GM19035 (cell line): ENCODE measurements around the gene GSKIP.
"Not testable (repeated sequence)": the region's sequence is repeated elsewhere in the genome, so short reads cannot be mapped to it uniquely, and the experiment has no call there.

Experiments
- ATAC-seq: cut with Tn5 transposase; IDR thresholded peaks from one replicate; pipeline ENCODE4 v1.9.1; 2021; ENCODE audit not compliant: unreplicated experiment

Gene GSKIP, protein sequence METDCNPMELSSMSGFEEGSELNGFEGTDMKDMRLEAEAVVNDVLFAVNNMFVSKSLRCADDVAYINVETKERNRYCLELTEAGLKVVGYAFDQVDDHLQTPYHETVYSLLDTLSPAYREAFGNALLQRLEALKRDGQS

DNA sequence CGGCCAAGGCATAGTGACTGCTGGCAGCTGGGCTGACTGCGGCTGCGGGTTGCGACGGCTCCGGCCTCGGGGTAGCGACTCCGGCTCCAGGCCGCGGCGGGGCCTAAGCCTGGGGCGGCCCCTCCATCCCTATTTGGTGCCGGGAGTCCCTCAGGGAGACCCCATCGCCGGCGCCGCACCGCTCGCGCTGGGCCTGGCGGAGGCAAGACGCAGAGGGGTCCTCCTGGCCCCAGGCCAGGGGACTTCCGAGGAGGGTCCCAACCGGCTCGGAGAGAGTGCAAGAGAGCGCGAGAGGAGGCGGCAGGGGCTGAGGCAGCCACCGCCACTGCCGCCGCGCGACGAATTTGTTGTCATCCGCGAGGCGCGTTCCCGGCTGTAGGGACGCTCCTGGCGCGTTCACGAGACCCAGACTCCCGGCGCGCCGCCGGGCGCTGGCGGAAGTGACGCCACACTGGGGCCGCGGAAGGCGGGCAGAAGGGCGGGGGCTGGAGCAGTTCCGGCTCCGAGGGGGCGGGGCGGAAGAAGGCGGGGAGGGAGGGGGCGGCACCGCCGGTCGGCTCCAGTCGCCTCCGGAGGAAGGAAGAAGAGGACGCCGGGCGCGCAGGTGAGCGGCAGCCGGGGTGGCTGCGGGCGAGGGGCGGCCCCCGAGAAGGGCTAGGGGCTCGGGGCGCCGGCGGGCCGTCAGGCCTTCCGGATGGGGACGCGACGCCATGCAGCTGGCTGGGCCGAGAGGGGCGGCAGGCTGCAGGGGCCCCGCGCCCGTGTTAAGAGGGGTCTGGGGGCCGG is at the start of gene GSKIP, which contains the start of gene ATG2B:
TSS of gene GSKIP (plus strand) at position 562 of the 786 bp plus-strand sequence. CDS start 18,722 bp downstream, outside the sequence.
TSS of gene ATG2B (minus strand) at position 377 of the 786 bp plus-strand sequence. CDS start at position 12, 365 bp downstream.
- ATAC-seq: peak; percentile 66

DNA sequence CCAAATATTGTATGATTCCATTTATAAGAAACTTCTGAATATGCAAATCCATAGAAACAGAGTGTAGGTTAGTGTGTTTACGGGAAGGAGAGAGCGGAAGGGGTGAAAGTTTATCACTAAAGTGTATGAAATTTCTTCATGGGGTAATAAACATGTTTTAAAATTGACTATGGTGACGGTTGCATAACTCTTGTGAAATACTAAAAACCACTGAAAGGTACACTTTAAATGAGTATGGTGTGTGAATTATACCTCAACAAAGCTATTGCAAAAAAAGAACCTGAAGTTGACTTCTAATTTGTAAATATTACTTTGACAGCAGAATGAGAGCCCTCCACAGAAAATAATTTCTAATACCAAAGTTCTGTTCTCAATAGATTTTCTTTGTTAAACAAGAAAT is 47.2 kb upstream of the GSKIP start:
- no peak for ATAC-seq

DNA sequence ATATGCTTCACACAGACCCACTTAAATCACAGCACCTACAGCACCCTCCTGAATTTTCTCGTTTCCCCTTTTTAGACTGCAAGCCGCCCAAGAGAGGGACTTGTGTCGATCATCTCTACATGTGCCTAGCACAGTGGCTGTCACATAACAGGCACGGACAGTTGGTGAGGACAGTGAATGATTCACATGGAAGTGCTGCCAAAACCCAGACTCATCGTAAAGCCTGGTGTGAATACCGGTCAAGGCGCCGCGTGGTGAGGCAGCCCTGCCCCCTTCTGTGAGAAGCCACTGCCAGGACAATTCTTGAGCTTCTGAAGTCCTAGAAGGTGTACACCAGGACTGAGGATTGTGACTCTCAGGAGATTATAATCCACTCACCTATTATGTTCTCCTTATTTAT is 44.5 kb upstream of the GSKIP start:
- no peak for ATAC-seq

DNA sequence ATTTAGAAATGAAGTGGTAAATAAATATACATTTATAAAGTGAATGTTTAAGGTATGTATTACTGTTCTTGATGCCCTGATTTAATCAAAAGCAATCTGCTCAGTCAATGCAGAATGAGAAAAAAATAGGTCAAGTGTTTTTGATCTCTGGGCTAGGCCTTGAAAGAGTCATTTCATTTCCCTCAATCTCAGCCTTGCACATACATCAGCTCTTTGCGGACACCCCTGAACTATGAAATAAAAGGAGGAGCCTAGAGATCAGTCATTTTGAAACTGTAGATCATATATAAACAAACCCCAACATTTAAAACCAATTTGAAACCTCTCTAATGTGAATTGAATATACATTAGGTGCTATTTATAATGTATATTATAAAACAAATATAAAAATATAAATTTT is 42.7 kb upstream of the GSKIP start:
- no peak for ATAC-seq

DNA sequence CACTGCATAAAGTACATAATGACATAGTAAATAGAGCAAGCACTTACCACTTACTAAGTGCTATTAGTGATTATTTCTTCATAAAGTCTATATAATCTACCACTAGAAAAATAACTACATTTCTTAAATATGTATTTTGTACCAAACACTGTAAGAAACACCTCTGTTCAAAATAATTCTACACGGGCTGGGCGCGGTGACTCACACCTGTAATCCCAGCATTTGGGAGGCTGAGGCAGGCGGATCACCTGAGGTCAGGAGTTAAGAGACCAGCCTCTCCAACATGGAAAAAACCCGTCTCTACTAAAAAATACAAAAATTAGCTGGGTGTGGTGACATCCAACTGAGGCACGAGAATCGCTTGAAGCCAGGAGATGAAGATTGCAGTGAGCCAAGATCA is 39.1 kb upstream of the GSKIP start:
- no peak for ATAC-seq

DNA sequence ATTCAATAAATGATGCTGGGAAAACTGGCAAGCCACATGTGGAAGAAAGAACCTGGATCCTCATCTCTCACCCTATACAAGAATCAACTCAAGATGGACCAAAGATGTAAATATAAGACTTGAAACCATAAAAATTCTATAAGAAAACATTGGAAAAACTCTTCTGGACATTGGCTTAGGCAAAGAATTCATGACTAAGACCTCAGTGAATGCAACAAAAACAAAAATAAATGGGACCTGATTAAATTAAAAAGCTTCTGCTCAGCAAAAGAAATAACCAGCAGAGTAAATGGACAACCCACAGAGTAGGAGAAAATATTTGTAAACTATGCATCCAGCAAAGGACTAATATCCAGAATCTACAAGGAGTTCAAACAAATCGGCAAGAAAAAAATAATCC is 24.8 kb upstream of the GSKIP start:
- ATAC-seq: no peak

DNA sequence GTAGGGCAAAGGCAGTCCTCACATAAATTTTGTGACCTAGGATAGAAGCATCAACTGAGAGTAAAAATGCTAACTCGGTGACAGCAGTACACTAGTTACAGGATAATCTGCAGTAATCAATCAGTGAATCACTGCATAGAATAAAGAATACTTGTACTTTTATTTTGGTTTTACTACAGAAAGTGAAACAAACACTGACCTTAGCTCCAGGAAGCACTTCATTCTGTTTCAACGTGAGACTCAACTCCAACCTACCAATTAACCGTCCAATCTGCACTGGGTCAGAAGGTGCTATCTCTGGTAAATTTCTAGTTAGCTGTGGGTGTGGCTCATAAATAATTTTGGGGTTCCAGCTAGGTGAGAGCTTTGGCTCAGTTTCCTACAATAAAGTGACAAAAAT is 22.0 kb upstream of the GSKIP start:
- ATAC-seq: no peak

DNA sequence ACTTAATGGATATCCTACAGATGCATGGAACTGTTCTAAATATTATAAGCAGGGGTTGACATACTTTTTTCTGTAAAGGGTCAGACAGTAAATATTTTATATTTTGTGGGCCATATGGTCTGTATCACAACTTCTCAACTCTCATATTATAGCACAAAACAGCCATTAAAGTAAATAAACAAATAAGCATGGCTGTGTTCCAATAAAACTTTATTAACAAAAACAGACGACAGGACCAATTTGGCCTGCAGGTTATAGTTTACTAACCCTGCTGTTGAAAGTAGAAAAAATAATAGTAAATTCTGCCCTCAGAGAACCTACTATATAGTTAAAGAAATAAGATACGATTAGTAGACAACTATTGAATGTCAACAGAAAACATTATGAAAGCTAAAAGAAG is 17.7 kb upstream of the GSKIP start:
- no peak for ATAC-seq

DNA sequence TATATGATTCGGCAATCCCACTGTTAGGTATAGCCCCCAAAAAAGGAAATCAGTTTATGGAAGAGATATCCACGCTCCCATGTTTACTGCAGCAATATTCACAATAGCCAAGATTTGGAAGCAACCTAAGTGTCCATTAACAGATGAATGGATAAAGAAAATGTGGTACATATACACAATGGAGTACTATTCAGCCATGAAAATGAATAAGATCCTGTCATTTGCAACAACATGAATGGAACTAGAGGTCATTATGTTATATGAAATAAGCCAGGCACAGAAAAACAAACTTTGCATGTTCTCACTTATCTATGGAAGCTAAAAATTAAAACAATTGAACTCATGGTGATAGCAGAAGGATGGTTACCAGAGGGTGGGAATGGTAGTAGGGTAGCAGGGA is 15.4 kb upstream of the GSKIP start:
- ATAC-seq: not testable (repeated sequence)

DNA sequence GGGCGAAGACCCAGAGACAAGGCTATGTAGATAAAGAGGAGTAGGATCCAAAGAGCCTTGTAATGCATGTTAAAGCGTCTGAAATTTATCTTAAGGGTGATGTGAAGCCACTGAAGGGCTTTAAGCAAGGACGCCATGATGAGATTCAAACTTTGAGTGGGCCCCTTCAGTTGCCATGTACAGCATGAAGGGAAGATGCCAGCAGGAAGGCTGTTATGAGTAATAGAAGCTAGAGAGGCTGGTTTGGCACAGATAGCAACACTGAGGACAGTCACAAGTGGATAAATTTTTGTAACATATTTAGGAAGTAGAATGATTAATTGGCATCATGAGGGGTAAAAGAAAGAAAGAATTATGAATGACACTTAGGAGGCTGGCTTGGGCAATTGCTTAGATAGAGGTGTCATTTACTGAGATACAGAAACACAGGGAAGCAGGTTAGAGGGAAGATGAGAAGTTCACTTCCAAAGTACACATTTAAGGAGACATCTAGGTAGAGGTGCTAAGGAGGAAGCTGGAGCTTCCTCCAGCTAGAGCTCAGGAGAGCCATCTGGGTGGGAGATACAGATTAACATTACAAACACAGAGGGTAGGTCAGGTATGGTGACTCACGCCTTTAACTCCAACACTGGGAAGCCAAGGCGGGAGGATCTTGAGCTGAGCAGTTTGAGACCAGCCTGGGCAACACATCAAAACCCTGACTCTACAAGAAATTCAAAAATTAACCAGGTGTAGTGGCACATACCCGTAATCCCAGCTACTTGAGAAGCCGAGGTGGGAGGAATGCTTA is 13.8 kb upstream of the GSKIP start:
- no peak for ATAC-seq

DNA sequence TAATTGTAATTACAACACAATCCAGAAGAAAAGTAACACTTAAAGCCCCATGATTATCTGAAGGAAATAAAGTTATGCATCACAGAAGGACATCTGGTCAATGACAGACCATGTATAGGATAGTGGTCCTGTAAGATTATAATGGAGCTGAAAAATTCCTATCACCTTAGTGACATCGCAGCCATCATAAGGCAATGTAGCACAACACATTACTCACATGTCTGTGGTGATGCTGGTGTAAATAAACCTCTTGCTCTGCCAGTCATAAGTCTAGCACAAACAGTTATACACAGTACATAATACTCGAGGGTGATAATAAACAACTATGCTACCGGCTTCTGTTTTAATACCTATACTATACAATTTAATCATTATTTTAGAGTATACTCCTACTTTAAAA is 11.3 kb upstream of the GSKIP start:
- no peak for ATAC-seq

DNA sequence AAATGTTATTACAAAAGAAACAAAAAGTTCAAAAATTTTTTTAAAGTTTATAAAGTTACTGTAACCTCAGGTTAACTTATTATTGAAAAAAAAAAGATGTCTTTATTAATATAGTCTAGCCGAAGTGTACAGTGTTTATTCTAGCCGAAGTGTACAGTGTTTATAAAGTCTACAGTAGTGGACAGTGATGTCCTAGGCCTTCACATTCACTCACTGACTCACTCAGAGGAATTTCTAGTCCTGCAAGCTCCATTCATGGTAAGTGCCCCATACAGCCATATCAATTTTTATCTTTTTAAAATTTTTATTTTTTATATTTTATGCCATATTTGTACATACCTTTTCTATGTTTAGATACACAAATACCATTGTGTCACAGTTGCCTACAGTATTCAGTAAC is 10.6 kb upstream of the GSKIP start:
- no peak for ATAC-seq

DNA sequence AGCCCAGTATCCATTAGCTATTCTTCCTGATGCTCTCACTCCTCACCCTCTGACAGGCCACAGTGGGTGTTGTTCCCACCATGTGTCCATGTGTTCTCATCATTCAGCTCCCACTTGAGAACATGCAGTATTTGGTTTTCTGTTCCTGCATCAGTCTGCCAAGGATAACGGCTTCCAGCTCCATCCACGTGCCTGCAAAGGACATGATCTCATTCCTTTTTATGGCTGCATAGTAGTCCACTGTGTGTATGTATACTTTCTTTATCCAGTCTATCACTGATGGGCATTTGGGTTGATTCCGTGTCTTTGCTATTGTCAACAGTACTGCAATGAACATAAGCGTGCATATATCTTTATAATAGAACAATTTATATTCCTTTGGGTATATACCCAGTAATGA is 9.1 kb upstream of the GSKIP start:
- no peak for ATAC-seq

DNA sequence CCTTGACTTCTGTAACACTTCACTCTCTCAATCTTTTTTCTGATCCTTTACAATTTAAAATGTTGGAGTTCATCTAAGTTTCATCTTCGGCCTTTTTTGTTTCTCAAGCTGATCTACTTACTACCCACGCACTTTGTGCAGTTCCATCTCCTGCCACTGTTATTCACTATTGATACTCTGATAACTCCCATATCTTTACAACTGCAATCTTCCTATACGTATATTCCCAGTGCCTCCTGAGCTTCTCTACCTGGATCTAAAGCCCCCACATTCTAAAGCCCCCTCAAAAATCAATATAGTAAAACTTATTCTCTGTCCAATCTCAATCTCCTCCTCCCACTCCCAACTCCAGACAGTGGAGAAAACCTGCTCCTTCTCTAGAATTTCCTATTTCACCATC is 6.1 kb upstream of the GSKIP start:
- no peak for ATAC-seq

DNA sequence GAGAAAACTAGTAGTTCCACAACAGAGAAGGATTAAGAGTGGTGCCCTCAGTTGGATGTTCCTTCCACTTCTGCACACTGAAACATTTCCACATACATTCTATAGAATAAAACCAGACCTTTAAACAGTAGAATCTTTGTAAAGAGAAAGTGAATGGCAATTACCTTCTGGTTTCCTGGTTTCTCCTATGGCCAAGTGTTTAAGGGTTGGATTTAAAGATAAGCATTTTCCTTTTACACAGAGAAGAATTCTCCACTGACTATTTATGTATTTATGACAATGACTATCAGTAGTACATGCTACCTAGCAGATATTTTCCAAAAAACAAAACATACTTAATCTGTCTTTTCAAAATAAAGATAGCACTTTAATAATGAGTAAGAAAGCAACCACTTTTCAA is 3.4 kb upstream of the GSKIP start:
- ATAC-seq: no peak

DNA sequence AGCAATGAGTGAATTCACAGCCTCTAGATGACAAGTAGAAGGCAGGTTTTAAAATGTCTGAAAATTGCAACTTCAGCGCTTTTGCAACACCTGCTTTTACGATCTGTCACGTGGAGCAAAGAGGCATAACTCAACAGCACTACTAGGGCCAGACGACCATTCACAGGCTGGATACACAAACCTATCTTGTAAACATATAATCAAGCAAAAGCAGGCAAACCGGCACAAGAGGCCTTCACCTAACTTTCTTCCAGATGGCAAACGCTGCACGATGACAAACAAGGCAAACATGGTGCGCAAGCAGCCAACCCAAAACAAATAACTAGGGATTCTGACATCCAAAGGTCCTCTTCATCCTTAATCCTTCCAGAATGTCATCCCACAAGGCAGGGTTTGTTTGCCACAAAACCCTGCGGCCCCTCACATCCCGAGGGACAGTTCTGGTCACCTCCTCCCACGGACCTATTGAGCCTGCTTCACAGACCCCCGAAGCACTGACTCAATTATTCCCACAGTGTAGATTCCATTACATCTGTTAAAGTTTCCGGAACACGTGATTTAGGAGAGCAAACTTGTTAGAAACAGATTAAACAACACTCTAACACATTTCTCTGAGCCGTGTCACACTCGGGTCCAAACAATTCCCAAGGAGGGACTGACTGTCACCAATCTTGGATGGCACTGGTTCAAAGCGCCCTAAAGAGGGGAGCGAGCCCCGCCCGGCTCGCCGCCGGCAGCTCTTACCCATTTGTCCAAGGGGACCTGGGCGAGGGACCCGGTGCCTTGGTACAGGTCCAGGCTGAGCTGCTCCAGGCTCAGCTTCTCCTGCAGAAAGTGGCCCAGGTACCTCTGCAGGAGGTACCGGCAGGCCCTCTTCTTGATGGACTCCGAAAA is 1.0 kb upstream of the GSKIP start:
- peak; percentile 25 for ATAC-seq

DNA sequence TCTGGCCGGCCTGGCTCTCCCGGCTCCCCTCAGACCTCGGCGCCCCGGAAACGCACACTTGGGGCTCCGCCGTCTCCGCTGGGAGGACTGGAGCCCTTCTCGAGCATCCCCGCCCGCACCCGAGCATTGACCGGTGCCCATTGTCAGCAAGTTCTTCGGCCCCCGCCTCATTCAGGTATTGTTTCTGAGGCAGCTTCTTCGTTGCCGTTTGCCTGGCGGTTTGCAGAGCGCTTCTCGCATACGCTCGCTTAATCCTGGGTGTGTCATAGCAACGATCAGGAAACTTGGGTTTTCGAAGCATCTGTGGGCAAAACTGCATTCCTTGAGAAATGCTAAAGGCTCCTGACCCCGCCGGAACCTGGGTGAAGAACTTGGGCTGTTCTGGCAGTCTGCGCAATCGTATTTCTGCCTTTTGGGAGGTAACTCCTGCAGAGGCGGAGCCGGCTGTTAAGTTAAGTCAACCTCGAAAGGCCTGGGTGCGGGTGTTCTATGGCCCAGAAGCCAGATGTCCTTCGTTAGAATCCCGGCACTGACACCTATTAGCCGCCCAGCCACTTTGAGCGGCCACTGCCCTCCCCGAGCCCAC is 518 bp downstream of the GSKIP start:
- ATAC-seq: peak; percentile 19

DNA sequence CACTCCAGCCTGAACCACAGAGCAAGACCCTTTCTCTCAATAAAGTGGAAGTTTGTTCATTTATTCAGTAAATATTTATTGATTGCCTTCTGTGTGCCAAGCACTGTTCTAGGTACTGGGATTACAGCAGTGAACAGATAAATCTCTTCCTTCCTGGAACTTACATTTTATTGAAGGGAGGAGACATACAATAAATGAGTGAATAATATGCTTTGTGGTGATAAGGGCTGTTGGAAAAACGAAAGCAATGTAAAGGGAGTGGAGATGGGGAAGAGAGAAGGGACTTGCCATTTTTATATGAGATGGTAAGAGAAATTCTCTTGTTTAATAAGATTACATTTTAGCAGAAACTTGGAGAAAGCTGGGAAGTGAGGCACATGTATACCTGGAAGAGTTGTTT is 1.6 kb downstream of the GSKIP start:
- ATAC-seq: no peak

DNA sequence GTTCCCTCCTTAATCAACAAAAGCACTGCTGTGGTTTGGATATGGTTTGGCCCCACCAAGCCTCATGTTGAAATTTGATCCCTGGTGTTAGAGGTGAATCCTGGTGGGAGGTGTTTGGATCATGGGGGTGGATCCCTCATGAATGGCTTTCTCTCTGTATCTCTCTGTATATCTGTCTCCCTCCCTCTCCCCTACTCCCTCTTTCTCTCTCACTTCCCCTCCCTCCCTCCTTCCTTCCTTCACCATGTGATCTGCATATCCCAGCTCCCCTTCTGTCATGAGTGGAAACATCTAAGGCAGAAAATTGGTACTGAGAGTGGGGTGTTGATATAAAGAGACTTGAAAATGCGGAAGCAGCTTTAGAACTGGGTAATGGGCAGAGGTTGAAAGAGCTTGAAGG is 5.2 kb downstream of the GSKIP start:
- no peak for ATAC-seq

DNA sequence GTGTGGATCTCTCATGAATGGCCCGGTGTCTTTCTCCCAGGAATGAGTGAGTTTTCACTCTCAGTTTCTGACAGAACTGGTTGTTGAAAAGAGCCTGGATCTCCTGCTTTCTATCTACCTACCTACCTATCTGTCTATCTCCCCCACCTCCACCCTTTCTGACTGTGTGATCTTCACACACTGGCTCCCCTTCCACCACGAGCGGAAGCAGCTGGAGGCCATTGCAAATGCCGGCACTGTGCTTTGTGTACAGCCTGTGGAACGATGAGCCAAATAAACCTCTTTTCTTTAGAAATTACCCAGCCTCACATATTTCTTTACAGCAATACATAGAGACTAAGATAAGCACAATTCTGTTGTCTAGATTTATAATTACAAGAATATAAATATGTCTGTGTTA is 7.2 kb downstream of the GSKIP start:
- ATAC-seq: no peak

DNA sequence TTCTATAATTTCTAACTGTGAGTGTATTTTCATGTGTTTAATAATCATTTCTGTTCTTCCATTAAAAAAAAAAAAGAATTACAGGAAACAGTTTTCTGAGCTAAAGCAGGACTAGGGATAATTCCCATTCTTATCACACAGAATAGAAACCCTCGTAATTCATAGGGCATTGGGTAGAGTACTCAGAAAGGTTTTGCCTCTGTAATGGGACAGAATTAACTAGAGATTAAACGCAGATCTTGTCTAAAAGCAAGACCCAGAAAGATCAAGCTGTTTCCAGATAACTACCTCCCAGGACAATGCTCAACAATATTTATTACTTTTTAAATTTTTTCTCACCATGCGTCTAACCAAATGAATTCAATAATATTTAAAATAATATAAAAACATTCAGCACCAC is 10.2 kb downstream of the GSKIP start:
- no peak for ATAC-seq
